ENCODE measurements around the gene IPO11.
A peak's percentile ranks its signal among the peaks of the same experiment; 100 is the strongest.

Gene IPO11

GRCh38 chr5:62412549-62413329 is at the start of gene IPO11:
Gene IPO11, plus strand, starts transcription at chr5:62412763. Its CDS starts 24,517 bp downstream, at chr5:62437280.
- intact Hi-C loops (cut with DNase I) = loop anchor here (1.0 kb wide), 1 partner anchor 8 kb away; no protein-coding TSS in a partner anchor
- peak; percentile 91 to 99 (median 98) for DNase-seq

DNA sequence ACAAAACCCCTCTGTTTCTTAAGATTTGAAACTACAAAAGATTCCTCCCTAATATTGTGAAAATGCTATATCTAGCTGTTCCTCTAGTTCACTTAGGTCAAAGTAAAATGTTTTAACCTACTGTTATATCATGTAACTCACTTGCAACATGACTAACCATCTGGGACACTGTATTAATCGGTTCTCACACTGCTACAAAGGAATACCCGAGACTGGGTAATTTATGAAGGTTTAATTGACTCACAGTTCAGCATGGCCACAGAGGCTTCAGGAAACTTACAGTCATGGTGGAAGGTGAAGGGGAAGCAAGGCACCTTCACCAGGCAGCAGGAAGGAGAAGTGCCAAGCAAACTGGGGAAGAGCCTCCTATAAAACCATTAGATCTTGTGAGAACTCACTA is 43.5 kb upstream of the IPO11 start:
- intact Hi-C loops (cut with DNase I) = no loop called here

DNA sequence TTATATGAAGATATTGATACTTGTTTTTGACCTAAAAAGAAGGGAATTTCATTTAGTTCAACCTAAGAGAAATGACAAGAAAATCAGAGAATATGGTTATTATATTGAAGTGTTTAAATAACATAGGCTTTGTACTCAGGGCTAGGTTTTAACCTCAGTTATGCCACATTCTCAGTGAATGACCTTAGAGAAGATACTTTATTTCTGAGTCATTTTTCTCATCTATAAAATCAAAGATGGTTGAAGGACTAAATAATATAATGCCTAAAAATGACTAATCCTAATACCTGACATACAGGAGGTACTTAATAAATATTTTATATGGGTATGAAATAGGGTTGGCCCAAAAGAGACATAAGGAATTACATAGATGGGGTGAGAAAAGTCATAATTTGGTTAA is 41.2 kb upstream of the IPO11 start:
- intact Hi-C loops (cut with DNase I) = no loop called here
- DNase-seq = no peak

More for the DNA sequence above, 43.5 kb upstream of the IPO11 start:
- no peak for DNase-seq

DNA sequence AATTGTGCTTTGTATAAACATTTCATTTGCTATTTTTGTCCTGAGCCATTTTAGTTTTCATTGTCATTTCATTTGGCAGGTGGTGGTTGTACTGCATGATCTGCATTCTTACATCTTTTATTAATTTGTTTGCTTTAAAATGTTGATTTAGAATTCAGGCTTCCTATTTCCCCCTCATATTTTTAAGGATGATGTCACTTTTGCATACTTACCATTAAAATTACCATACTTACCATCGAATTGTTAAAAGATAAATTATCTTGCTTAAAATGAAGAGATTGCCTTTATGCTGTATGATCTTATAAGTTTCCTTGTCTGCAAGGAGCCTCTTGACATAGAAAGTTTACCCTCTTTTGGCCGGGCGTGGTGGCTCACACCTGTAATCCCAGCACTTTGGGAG is 40.0 kb upstream of the IPO11 start:
- DNase-seq = no peak

GRCh38 chr5:62373382-62373781 is 39.2 kb upstream of the IPO11 start:
- intact Hi-C loops (cut with DNase I) = no loop called here
- no peak for DNase-seq

More for the DNA sequence above, 40.0 kb upstream of the IPO11 start:
- intact Hi-C loops (cut with DNase I) = no loop called here

GRCh38 chr5:62374090-62374489 is 38.5 kb upstream of the IPO11 start:
- DNase-seq = no peak
- intact Hi-C loops (cut with DNase I) = no loop called here

- DNase-seq = no peak
- intact Hi-C loops (cut with DNase I) = no loop called here
Measured at GRCh38 chr5:62375627-62376026, 36.9 kb upstream of the IPO11 start.

DNA sequence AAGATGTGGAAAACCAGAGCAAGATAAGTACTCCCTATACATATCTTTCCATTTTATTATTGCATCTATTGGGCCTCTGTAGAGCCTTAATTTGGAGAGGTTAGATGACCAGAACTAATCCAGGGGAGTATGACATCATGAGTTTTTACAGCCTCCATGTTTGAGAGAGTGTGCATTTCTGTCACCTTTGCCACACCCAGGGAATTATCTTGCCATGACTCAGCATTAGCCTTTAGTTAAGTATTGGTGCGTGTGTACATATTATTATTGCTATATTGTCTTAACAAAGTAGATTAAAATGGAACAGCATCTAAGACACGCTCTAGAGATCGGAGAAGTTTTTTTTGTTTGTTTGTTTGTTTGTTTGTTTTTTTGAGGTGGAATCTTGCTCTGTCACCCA is 36.5 kb upstream of the IPO11 start:
- intact Hi-C loops (cut with DNase I) = no loop called here
- no peak for DNase-seq

- intact Hi-C loops (cut with DNase I) = no loop called here
- no peak for DNase-seq
Measured at GRCh38 chr5:62385131-62385530, 27.4 kb upstream of the IPO11 start.

- no peak for DNase-seq
- intact Hi-C loops (cut with DNase I) = no loop called here
Measured at GRCh38 chr5:62385816-62386400, 26.7 kb upstream of the IPO11 start.

- intact Hi-C loops (cut with DNase I) = no loop called here
- no peak for DNase-seq
Measured at GRCh38 chr5:62386824-62387223, 25.7 kb upstream of the IPO11 start.

GRCh38 chr5:62395210-62395950 is 17.2 kb upstream of the IPO11 start:
- no peak for DNase-seq
- intact Hi-C loops (cut with DNase I) = no loop called here

DNA sequence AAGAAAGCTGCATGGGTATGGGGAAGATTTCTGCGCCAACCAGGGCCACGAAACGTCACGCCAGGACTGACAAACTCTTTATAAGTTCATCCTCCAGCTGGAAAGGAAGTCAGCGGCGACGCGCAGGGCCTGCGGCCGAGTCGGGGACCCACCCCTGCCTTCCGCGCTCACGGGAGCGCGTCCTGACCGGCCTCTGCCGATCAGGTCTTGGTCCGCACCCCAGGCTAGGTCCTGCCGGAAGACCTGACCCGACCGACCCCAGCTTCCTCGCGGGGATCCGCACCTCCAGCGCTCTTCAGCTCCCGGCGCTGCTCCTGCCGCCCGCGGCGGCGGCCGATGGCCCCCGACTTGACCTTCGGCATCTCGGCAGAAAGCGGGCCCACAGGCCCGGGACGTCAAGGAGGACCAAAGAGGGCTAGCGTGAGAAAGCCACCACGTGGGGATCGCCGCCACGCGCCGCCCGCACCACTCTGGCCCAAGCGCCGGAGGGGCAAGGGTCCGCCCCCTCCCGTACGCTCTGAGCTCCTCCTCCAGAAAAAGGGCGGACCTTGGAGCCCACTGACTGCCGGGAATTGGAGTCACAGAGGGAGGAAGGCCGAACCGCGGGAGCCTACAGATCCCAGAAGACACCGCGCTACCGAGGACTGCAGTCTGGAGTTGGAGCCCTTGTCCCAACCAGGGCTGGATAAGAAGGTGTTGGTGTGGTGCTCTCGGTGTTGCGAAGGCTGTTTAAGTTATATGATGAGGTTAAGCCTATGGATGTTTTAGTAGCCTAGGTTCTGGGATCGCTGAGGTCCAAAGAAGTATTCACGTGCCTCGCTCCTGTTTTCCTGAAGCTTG is 8.9 kb upstream of the IPO11 start, which contains the start of gene DIMT1:
Gene DIMT1, minus strand, starts transcription at position 495 of the 840 bp plus-strand sequence. Its CDS starts 133 bp downstream, at position 362.
- intact Hi-C loops (cut with DNase I) = loop anchor here (1.0 to 5.0 kb wide), 2 partner anchors 9 to 96 kb away; partner anchors contain the start of genes IPO11 and KIF2A

GRCh38 chr5:62413711-62414110 is 1.1 kb downstream of the IPO11 start:
- intact Hi-C loops (cut with DNase I) = no loop called here
- DNase-seq = no peak

More for the DNA sequence above, 8.9 kb upstream of the IPO11 start, which contains the start of gene DIMT1:
- peak; percentile 92 to 99 (median 97) for DNase-seq

DNA sequence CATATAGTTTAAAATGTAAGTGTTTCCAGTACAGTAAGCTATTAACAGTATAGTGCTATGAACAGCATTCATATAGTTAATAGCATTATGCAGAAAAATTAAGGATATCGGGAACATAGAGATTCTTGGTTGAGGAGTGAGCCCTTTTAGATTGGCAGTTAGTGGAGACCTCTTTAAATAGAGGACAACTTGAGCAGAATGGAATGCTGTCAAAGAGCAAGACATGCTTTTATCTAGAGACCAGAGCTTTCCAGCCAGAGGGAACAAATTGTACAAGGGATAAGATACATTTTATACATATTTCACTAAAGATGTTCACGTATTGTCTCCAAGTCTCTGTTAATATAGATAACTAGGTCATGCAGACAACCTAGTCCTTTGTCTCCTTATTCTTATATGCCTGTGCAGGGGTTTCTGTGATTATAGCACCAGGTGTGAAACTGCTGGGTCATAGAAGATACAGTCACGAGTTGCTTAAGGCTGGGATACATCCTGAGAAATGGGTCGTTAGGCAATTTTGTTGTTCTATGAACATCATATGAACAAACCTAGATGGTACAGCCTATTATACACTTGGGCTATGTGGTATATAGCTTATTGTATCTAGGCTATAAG is 6.0 kb downstream of the IPO11 start:
- DNase-seq = no peak
- intact Hi-C loops (cut with DNase I) = no loop called here

DNA sequence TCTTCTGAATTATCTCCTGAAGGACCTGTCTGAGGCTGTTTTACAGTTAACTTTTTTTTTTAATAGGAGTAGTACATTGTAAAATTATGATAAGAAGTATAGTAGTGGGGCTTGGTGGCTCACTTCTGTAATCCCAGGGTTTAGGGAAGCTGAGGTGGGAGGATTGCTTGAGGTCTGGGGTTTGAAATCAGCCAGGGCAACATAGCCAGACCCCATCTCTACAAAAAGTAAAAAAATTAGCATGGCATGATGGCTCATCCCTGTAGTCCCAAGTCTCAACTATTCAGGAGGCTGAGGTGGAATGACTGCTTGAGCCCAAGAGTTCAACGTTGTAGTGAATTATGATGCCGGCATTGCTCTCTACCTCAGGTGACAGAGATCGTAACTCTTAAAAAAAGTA is 7.0 kb downstream of the IPO11 start:
- intact Hi-C loops (cut with DNase I) = no loop called here
- DNase-seq = no peak

DNA sequence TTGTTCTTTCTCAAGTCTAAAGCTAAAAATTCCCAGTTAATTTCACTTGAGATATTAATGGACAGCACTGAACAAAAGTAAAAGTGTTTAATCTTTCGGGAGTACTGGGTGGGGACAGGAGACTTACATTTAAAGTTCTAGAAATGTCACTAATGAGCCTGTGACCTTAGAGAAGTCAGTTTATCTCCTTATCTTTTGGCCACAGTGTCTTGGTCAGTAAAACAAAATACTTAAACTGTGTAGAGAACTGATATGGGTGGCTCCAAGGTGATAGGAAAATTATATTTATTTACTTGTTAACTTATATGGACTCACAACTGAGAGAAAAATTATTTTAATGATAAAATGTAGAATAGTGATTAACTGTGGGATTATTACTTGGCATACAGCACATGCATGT is 8.9 kb downstream of the IPO11 start:
- intact Hi-C loops (cut with DNase I) = no loop called here
- no peak for DNase-seq

- no peak for DNase-seq
- intact Hi-C loops (cut with DNase I) = no loop called here
Measured at GRCh38 chr5:62424763-62425162, 12.2 kb downstream of the IPO11 start.

Measured in head of caudate nucleus (tissue), 42 donors.